GM12878 (cell line): ENCODE results near the gene KCNIP3. TPM values are rescaled to one million over a fixed set of nuclear protein-coding genes. Genes with fewer than 3 reads are reported as not detected.

Source experiments
- polyA plus RNA-seq, 11 experiments: library from polyadenylated mRNA; depleted of rRNA in 4 of 11; unstranded in 6 of 11; stranded (reverse) in 5 of 11; fragments of >200 nt; fragmentation: Nextera tagmentation in 4 of 11; fragmentation: Illumina TruSeq in 1 of 11; extraction: Ambion mirVana in 4 of 11; extraction: Trizol in 1 of 11; gene quantifications; 1 replicate in 1 of 11; 2 replicates in 10 of 11; pipeline versions ENCODE4 v1.2.1 to v1.2.3, GENCODE V29; 2011 to 2016; ENCODE audit warnings: inconsistent platforms in 2 of 11, missing spikeins in 2 of 11, low read depth in 1 of 11
- total RNA-seq, 4 experiments: library from RNA; depleted of rRNA in 3 of 4; stranded (reverse); fragments of >200 nt in 3 of 4; fragmentation: Illumina TruSeq in 1 of 4; extraction: Trizol in 1 of 4; gene quantifications; 2 replicates each; pipeline versions ENCODE4 v1.2.1 to v1.2.3, GENCODE V29; 2013 to 2021

KCNIP3 gene
- total and polyA plus RNA-seq, 10 of the 15 experiments (the other 5 are each of a cell fraction or from before 2014, with no cell fraction given): not detected

Other genes with a start within 250 kb of the KCNIP3 start
- gene MRPS5, start 175.5 kb upstream of the KCNIP3 start, total RNA-seq (2014; rRNA removed): 70.6 and 82.1 TPM in 2 replicates
- 73.2 and 77.9 TPM in 2 replicates for gene MRPS5, start 175.5 kb upstream of the KCNIP3 start, total RNA-seq (2014; rRNA removed; fragmentation: Illumina TruSeq; extraction: Trizol)
- 54.3 and 58.1 TPM in 2 replicates for gene MRPS5, start 175.5 kb upstream of the KCNIP3 start, total RNA-seq (2021)
- gene MRPS5, start 175.5 kb upstream of the KCNIP3 start, polyA plus RNA-seq (2011; rRNA removed): 86.6 and 93.6 TPM in 2 replicates
- 88.5 and 90.5 TPM in 2 replicates for gene MRPS5, start 175.5 kb upstream of the KCNIP3 start, polyA plus RNA-seq (2014; fragmentation: Illumina TruSeq; extraction: Trizol)
- 10 to 100 TPM; 54.8 to 77.0 TPM for gene MRPS5, start 175.5 kb upstream of the KCNIP3 start, polyA plus RNA-seq (2014; fragmentation: Nextera tagmentation; extraction: Ambion mirVana)
- 90.0 and 93.0 TPM in 2 replicates for gene MRPS5, start 175.5 kb upstream of the KCNIP3 start, polyA plus RNA-seq (2014; rRNA removed)
- 10 to 100 TPM; 68.9 to 75.7 TPM for gene MRPS5, start 175.5 kb upstream of the KCNIP3 start, polyA plus RNA-seq (2016; fragmentation: Nextera tagmentation; extraction: Ambion mirVana)
- gene ZNF514, start 137.5 kb upstream of the KCNIP3 start, total RNA-seq (2014; rRNA removed): 6.6 and 6.8 TPM in 2 replicates
- gene ZNF514, start 137.5 kb upstream of the KCNIP3 start, total RNA-seq (2014; rRNA removed; fragmentation: Illumina TruSeq; extraction: Trizol): 5.7 and 6.0 TPM in 2 replicates
- 8.7 and 9.8 TPM in 2 replicates for gene ZNF514, start 137.5 kb upstream of the KCNIP3 start, total RNA-seq (2021)
- 6.7 and 7.4 TPM in 2 replicates for gene ZNF514, start 137.5 kb upstream of the KCNIP3 start, polyA plus RNA-seq (2011; rRNA removed)
- 5.3 and 6.4 TPM in 2 replicates for gene ZNF514, start 137.5 kb upstream of the KCNIP3 start, polyA plus RNA-seq (2014; fragmentation: Illumina TruSeq; extraction: Trizol)
- 1 to 10 TPM; 5.8 to 7.2 TPM for gene ZNF514, start 137.5 kb upstream of the KCNIP3 start, polyA plus RNA-seq (2014; fragmentation: Nextera tagmentation; extraction: Ambion mirVana)
- 6.4 and 6.8 TPM in 2 replicates for gene ZNF514, start 137.5 kb upstream of the KCNIP3 start, polyA plus RNA-seq (2014; rRNA removed)
- gene ZNF514, start 137.5 kb upstream of the KCNIP3 start, polyA plus RNA-seq (2016; fragmentation: Nextera tagmentation; extraction: Ambion mirVana): 1 to 10 TPM; 5.1 to 7.4 TPM
- gene ZNF2, start 131.5 kb upstream of the KCNIP3 start, total RNA-seq (2014; rRNA removed): 2.8 and 4.0 TPM in 2 replicates
- gene ZNF2, start 131.5 kb upstream of the KCNIP3 start, total RNA-seq (2014; rRNA removed; fragmentation: Illumina TruSeq; extraction: Trizol): 4.2 and 4.7 TPM in 2 replicates
- 3.5 TPM in 2 replicates for gene ZNF2, start 131.5 kb upstream of the KCNIP3 start, total RNA-seq (2021)
- 4.5 and 5.1 TPM in 2 replicates for gene ZNF2, start 131.5 kb upstream of the KCNIP3 start, polyA plus RNA-seq (2011; rRNA removed)
- gene ZNF2, start 131.5 kb upstream of the KCNIP3 start, polyA plus RNA-seq (2014; fragmentation: Illumina TruSeq; extraction: Trizol): 4.1 and 4.6 TPM in 2 replicates
- 1 to 10 TPM; 3.0 to 3.4 TPM for gene ZNF2, start 131.5 kb upstream of the KCNIP3 start, polyA plus RNA-seq (2014; fragmentation: Nextera tagmentation; extraction: Ambion mirVana)
- gene ZNF2, start 131.5 kb upstream of the KCNIP3 start, polyA plus RNA-seq (2014; rRNA removed): 2.4 and 2.5 TPM in 2 replicates
- 1 to 10 TPM; 3.1 to 3.3 TPM for gene ZNF2, start 131.5 kb upstream of the KCNIP3 start, polyA plus RNA-seq (2016; fragmentation: Nextera tagmentation; extraction: Ambion mirVana)
- gene ZNF892, start 89.8 kb upstream of the KCNIP3 start, total RNA-seq (2014; rRNA removed): 0.11 and 0.93 TPM in 2 replicates
- gene ZNF892, start 89.8 kb upstream of the KCNIP3 start, total RNA-seq (2014; rRNA removed; fragmentation: Illumina TruSeq; extraction: Trizol): 0.72 and 0.74 TPM in 2 replicates
- gene ZNF892, start 89.8 kb upstream of the KCNIP3 start, total RNA-seq (2021): 0.59 and 0.85 TPM in 2 replicates
- 1.3 and 1.7 TPM in 2 replicates for gene ZNF892, start 89.8 kb upstream of the KCNIP3 start, polyA plus RNA-seq (2011; rRNA removed)
- gene ZNF892, start 89.8 kb upstream of the KCNIP3 start, polyA plus RNA-seq (2014; fragmentation: Illumina TruSeq; extraction: Trizol): 0.21 and 0.40 TPM in 2 replicates
- not detected for gene ZNF892, start 89.8 kb upstream of the KCNIP3 start, polyA plus RNA-seq (2014; fragmentation: Nextera tagmentation; extraction: Ambion mirVana)
- 0.22 and 0.30 TPM in 2 replicates for gene ZNF892, start 89.8 kb upstream of the KCNIP3 start, polyA plus RNA-seq (2014; rRNA removed)
- gene ZNF892, start 89.8 kb upstream of the KCNIP3 start, polyA plus RNA-seq (2016; fragmentation: Nextera tagmentation; extraction: Ambion mirVana): under 1 TPM in 1 of 2 experiments, not detected in 1; 0.29 TPM
- not detected in 2 replicates for gene PROM2, start 22.9 kb upstream of the KCNIP3 start, total RNA-seq (2014; rRNA removed)
- not detected in 2 replicates for gene PROM2, start 22.9 kb upstream of the KCNIP3 start, total RNA-seq (2014; rRNA removed; fragmentation: Illumina TruSeq; extraction: Trizol)
- gene PROM2, start 22.9 kb upstream of the KCNIP3 start, total RNA-seq (2021): not detected in 2 replicates
- gene PROM2, start 22.9 kb upstream of the KCNIP3 start, polyA plus RNA-seq (2011; rRNA removed): 0.04 TPM in 1 of 2 replicates, not detected in the other
- 0.01 TPM in 1 of 2 replicates, not detected in the other for gene PROM2, start 22.9 kb upstream of the KCNIP3 start, polyA plus RNA-seq (2014; fragmentation: Illumina TruSeq; extraction: Trizol)
- not detected for gene PROM2, start 22.9 kb upstream of the KCNIP3 start, polyA plus RNA-seq (2014; fragmentation: Nextera tagmentation; extraction: Ambion mirVana)
- 0.04 TPM in 1 of 2 replicates, not detected in the other for gene PROM2, start 22.9 kb upstream of the KCNIP3 start, polyA plus RNA-seq (2014; rRNA removed)
- gene PROM2, start 22.9 kb upstream of the KCNIP3 start, polyA plus RNA-seq (2016; fragmentation: Nextera tagmentation; extraction: Ambion mirVana): not detected
- 25.3 and 31.0 TPM in 2 replicates for gene FAHD2A, start 105.4 kb downstream of the KCNIP3 start, total RNA-seq (2014; rRNA removed)
- 24.2 and 24.8 TPM in 2 replicates for gene FAHD2A, start 105.4 kb downstream of the KCNIP3 start, total RNA-seq (2014; rRNA removed; fragmentation: Illumina TruSeq; extraction: Trizol)
- gene FAHD2A, start 105.4 kb downstream of the KCNIP3 start, total RNA-seq (2021): 25.8 and 28.2 TPM in 2 replicates
- gene FAHD2A, start 105.4 kb downstream of the KCNIP3 start, polyA plus RNA-seq (2011; rRNA removed): 26.2 and 38.2 TPM in 2 replicates
- 19.0 and 24.9 TPM in 2 replicates for gene FAHD2A, start 105.4 kb downstream of the KCNIP3 start, polyA plus RNA-seq (2014; fragmentation: Illumina TruSeq; extraction: Trizol)
- 10 to 100 TPM; 11.2 to 15.2 TPM for gene FAHD2A, start 105.4 kb downstream of the KCNIP3 start, polyA plus RNA-seq (2014; fragmentation: Nextera tagmentation; extraction: Ambion mirVana)
- 27.9 and 30.8 TPM in 2 replicates for gene FAHD2A, start 105.4 kb downstream of the KCNIP3 start, polyA plus RNA-seq (2014; rRNA removed)
- 10 to 100 TPM; 23.5 to 28.2 TPM for gene FAHD2A, start 105.4 kb downstream of the KCNIP3 start, polyA plus RNA-seq (2016; fragmentation: Nextera tagmentation; extraction: Ambion mirVana)
- not detected in 2 replicates for gene TRIM43B, start 187.4 kb downstream of the KCNIP3 start, total RNA-seq (2014; rRNA removed)
- not detected in 2 replicates for gene TRIM43B, start 187.4 kb downstream of the KCNIP3 start, total RNA-seq (2014; rRNA removed; fragmentation: Illumina TruSeq; extraction: Trizol)
- gene TRIM43B, start 187.4 kb downstream of the KCNIP3 start, total RNA-seq (2021): not detected in 2 replicates
- gene TRIM43B, start 187.4 kb downstream of the KCNIP3 start, polyA plus RNA-seq (2011; rRNA removed): not detected in 2 replicates
- not detected in 2 replicates for gene TRIM43B, start 187.4 kb downstream of the KCNIP3 start, polyA plus RNA-seq (2014; fragmentation: Illumina TruSeq; extraction: Trizol)
- gene TRIM43B, start 187.4 kb downstream of the KCNIP3 start, polyA plus RNA-seq (2014; fragmentation: Nextera tagmentation; extraction: Ambion mirVana): not detected
- gene TRIM43B, start 187.4 kb downstream of the KCNIP3 start, polyA plus RNA-seq (2014; rRNA removed): 0.05 TPM in 1 of 2 replicates, not detected in the other
- not detected for gene TRIM43B, start 187.4 kb downstream of the KCNIP3 start, polyA plus RNA-seq (2016; fragmentation: Nextera tagmentation; extraction: Ambion mirVana)